Kidney epithelial cell (primary cell): ENCODE results near the gene C1QTNF8. TPM values are rescaled to one million over a fixed set of nuclear protein-coding genes. Genes with fewer than 3 reads are reported as not detected.

Experiments used
- DNase-seq: peaks from one replicate; pipeline ENCODE4 v3.0.0-alpha.2; 2010; ENCODE audit warnings: low read depth
- H3K27me3 ChIP-seq: 2 replicates; pipeline ENCODE4 v1.6.0; 2011; ENCODE audit warnings: low read length; ENCODE audit not compliant: control insufficient read depth, insufficient read depth
- H3K36me3 ChIP-seq: 2 replicates; pipeline ENCODE4 v1.5.1; 2011; ENCODE audit warnings: low read length; ENCODE audit not compliant: control insufficient read depth, insufficient read depth
- H3K4me3 ChIP-seq: 2 replicates; pipeline ENCODE4 v1.5.1; 2011; ENCODE audit warnings: low read depth, mild to moderate bottlenecking, control low read depth, low read length
- total RNA-seq: library from RNA; depleted of rRNA; stranded (reverse); fragments of >200 nt; gene quantifications from 2 replicates; pipeline ENCODE4 v1.2.3, GENCODE V29; 2015
- TF ChIP-seq, protein P1 (sequence below): IDR thresholded peaks from 2 replicates; pipeline ENCODE4 v1.5.1; 2011; ENCODE audit warnings: mild to moderate bottlenecking, moderate library complexity, low read length, control low read depth, inconsistent platforms; ENCODE audit not compliant: insufficient read depth, poor library complexity, severe bottlenecking

Gene C1QTNF8
- total RNA-seq, 1 donor from 2014 or later, result not detected

DNA sequence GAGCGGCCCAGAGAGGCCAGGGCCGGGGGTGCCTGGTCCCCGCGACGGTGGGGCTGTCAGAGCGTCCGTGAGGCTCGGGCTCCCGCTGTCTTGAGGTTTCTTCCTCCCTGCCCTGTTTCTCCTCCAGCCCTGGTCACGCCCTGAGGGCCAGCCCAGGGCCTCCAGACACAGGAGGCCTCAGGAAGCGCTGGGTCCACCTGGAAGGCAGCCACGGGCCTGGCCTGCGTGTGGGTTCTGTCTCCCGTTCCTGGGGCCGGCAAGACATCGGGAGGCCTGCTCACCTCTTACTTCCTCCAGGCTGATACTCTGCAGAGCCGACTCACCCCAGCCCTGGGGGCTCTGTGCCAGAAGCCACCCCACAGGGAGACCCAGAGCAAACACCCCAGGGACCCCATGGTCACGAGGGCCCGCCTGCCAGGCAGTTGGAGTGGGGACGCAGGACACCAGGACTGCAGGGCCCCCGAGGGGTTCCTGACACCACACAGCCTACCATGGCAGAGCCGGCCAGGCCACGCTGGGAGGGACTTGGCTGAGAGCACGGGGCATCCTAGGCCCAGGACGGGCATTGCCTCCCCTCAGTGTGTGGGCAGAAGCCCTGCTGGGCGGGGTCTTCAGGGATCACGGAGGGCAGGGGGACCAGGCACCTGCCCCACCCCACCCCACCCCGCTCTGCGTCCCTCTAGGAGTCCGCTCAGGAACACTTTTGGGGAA, 37.9 kb upstream of the C1QTNF8 start:
- DNase-seq, result no peak
- peaks cover 20% of the 10 kb centered on the region for H3K27me3 ChIP-seq
- TF ChIP-seq, protein P1, sequence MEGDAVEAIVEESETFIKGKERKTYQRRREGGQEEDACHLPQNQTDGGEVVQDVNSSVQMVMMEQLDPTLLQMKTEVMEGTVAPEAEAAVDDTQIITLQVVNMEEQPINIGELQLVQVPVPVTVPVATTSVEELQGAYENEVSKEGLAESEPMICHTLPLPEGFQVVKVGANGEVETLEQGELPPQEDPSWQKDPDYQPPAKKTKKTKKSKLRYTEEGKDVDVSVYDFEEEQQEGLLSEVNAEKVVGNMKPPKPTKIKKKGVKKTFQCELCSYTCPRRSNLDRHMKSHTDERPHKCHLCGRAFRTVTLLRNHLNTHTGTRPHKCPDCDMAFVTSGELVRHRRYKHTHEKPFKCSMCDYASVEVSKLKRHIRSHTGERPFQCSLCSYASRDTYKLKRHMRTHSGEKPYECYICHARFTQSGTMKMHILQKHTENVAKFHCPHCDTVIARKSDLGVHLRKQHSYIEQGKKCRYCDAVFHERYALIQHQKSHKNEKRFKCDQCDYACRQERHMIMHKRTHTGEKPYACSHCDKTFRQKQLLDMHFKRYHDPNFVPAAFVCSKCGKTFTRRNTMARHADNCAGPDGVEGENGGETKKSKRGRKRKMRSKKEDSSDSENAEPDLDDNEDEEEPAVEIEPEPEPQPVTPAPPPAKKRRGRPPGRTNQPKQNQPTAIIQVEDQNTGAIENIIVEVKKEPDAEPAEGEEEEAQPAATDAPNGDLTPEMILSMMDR, result no peak
- no peaks in the 10 kb centered on the region for H3K36me3 ChIP-seq
- H3K4me3 ChIP-seq, result no peak overlapping the region

DNA sequence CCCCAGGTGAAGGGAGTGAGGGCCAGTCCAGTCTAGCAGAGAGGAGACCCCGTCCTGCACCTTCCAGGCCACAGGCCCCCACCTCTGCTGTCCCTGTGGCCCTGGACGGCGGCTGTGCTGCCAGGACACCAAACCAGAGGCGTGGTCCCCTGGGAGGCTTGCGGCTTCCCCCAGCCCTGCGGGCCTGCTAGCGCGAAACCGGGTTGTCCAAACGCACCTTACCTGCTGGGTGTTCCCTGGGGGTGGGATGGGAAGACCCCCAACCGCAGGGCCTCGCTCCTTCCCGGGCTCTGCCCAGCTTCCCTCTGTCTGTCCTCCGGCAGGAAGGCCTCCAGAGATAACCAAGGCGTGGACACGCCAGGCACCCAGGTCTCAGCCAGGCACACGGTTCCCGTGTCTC, 37.2 kb upstream of the C1QTNF8 start:
- no peak overlapping the region for H3K4me3 ChIP-seq
- no peak for DNase-seq
- peaks cover 20% of the 10 kb centered on the region for H3K27me3 ChIP-seq
- H3K36me3 ChIP-seq, result no peaks in the 10 kb centered on the region
- TF ChIP-seq, protein P1, result no peak

DNA sequence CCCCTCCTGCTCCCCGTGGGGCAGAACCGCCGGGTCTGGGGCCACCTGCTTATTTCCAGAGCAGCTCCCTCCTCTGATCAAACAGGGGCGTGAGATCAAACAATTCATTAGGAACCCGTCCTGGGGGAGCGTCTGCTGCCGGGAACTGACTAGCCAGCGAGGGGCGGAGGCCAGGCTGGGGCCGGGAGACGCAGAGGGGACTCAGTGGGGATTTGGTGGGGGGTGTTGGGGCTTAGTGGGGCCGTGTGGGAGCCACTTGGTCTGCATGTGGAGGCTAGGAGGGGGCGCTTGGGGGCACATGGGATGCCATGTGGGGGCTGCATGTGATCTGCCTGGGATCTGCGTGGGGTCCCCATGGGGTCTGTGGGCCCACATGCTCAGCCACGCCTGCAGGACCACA, 36.4 kb upstream of the C1QTNF8 start:
- no peak for DNase-seq
- Histone ChIP-seq H3K36me3 (no peaks in the 10 kb centered on the region), H3K27me3 (peaks cover 20% of the 10 kb centered on the region), H3K4me3 (no peak overlapping the region)
- TF ChIP-seq, protein P1, result no peak

DNA sequence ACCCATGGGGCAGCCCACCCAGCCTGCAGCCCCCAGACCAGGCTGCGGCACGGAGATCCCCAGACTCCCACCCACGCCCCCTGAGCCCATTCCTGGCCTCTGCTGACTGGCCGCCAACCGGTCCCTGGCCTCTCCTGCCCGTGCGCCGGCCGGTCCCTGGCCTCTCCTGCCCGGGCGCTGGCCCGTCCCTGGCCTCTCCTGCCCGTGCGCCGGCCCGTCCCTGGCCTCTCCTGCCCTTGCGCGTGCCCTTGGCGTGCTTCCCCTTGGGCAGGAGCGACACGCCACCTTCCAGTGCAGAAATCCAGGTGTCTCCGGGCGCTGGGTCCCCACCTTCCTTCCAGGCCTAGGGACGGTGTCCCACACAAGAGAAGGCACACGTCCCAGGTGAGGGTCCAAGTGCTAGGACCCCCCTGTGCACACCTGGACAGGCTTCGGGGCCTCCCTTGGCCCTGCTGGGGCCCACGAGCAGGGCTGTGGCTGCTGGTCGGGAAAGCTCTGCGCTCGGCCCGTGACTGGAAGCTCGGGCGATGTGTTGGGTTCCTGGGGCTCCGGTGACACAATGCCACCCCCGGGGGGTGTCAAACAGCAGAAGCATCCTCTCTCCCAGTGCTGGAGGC, 35.4 kb upstream of the C1QTNF8 start:
- no peak for DNase-seq
- Histone ChIP-seq H3K4me3 (no peak overlapping the region), H3K36me3 (no peaks in the 10 kb centered on the region), H3K27me3 (peaks cover 26% of the 10 kb centered on the region)
- TF ChIP-seq, protein P1, result no peak

DNA sequence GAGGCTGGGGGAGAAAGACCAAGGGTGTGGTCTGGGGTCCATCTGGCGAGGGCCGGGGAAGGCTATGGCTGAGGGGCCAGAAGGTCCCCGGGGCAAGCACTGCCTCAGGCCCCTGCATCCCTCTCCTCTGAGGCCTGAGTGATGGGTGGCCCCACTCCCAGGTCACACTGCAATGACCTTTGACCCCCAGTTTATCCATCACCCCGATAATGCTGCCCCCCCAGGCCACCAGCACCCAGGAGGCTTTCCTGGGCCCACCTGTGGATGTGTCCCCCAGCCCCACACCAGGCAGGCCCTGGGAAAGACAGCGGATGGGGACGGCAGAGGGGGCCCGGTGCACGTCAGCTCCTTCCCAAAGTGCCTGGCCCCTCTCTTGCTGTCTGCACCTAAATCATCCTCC, 34.3 kb upstream of the C1QTNF8 start:
- TF ChIP-seq, protein P1, result no peak
- Histone ChIP-seq H3K4me3 (no peak overlapping the region), H3K36me3 (no peaks in the 10 kb centered on the region), H3K27me3 (peaks cover 36% of the 10 kb centered on the region)
- no peak for DNase-seq
